Prostate gland (tissue), 2 donors: ENCODE data around the gene RBM22.

Experiments used
- CTCF ChIP-seq, 4 experiments: fragments of 200-600 bp in 2 of 4; fragments of 450-650 bp in 2 of 4; sonication (generic) in 2 of 4; IDR thresholded peaks; 1 replicate in 3 of 4; 2 replicates in 1 of 4; pipeline ENCODE4 v1.5.1; 2016 to 2019; ENCODE audit warnings: antibody characterized with exemption in 4 of 4, mild to moderate bottlenecking in 2 of 4, moderate library complexity in 2 of 4
- POLR2A ChIP-seq: fragments of 450-650 bp; IDR thresholded peaks from one replicate; pipeline ENCODE4 v1.6.1; 2016; ENCODE audit warnings: antibody characterized with exemption, mild to moderate bottlenecking
- POLR2AphosphoS5 ChIP-seq: sonication (generic); formaldehyde crosslinking; IDR thresholded peaks from one replicate; pipeline ENCODE4 v1.6.1; 2017; ENCODE audit warnings: antibody characterized with exemption

DNA sequence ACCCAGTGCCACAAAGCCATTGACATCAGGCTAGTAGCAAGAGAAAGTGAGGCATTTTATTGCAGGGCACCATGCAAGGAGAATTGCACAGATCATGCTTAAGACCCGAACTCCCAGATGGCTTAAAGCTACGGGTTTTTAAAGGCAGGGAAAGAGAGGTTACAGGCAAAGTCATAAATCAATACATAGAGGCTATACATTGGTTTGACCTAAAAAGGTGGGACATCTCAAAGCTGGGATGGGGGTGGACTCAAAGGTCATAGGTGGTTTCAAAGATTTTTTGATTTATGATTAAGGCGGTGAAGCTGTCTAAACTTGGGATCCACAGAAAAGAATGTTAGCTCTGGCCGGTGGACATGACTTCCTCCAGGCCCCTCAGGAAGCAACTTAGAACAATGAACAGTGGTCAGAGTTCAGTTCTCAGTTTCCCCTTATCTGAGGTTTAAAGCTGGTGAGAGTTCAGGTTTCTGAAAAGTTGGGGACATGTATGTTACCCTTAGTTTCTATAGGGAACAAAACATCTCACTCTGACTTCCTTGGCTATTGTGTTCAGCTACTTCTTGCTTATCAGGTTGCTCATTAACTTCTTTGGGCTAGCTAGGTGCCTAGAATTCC is 6.0 kb upstream of the RBM22 start:
- no peak for TF ChIP-seq CTCF (IDR thresholded peaks at IDR 0.05)
- TF ChIP-seq POLR2A, result no peak
- TF ChIP-seq POLR2AphosphoS5, result no peak
